GM21737 (cell line): ENCODE measurements around the gene GRIA1.

Experiments used
- ATAC-seq: cut with Tn5 transposase; IDR thresholded peaks from one replicate; pipeline ENCODE4 v1.9.1; 2021; ENCODE audit warnings: mild to moderate bottlenecking, moderate library complexity; ENCODE audit not compliant: unreplicated experiment

The GRIA1 gene

DNA sequence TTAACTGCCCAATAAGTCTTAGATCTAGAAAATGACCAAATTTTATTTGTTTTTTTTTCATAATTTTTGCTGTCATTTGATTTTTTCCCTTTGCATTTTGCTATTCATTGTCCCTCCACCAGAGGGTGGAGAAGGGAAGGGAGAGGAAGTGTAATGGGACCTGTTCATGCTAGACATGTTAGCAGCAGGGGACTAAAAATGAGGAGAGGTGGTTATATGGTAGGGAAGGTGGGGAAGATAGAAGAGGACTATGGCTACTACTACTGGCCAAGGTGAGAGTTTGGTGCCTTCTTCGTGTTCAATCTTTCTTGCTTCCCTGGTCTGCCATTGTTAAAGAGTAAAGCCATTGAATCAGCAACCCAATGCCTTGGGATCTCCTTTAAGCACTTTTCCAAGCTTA lies 6.4 kb downstream of the GRIA1 start:
- ATAC-seq: no peak

DNA sequence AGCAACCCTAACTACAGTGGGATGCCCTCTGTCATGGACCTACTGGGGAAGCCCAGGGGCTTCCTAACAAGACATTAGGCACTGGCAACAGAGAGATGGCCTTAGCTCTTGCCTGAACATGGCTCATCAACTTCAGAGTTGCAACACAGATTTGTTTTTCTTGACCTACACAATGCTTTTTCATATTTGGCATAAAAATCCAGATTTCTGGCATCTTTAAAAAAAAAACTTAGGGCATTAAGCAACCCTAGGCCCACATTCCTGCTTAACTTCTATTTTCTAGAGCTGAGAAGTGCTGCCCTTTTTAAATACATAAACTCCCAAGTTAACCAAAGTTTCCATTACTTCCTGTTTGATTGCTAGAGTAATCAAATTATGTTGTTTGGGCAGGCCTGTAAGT lies 8.0 kb downstream of the GRIA1 start:
- no peak for ATAC-seq

DNA sequence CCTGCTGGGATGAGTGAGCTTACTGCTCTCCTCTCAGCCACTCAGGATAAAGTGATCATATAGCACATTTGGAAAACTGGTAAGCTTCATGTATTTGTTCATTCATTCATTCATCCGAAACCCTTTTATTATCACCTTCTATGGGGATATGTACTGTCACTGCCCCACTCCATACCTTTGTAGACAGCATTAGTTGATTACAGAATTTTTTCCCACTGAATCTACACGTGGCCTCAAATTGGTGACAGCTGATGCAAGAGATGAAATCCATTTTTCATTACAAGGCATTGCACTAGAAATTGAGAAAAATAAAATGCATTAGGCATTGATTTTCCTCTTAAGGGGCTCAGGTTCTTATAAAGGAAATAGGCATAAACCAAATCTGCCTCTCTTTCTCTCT lies 9.7 kb downstream of the GRIA1 start:
- no peak for ATAC-seq

DNA sequence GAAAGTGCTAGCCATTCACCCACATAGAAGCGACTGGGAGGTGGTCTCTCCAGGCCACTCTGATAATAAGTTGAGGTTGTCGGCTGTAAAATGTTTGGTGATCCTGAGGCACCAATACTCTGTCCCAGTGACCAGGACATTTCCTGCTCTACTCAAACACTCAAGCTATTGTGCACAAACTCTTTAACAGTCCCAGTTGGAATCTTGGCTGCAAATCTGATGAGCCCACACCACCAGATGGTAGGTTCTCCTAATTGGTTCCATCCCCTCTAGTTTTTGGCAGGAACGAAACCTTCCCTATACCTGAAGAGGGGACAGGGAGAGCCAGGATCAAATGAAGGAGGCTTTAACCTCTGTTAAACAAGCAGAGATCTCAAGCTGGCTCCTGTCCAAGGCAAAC lies 14.3 kb downstream of the GRIA1 start:
- no peak for ATAC-seq

DNA sequence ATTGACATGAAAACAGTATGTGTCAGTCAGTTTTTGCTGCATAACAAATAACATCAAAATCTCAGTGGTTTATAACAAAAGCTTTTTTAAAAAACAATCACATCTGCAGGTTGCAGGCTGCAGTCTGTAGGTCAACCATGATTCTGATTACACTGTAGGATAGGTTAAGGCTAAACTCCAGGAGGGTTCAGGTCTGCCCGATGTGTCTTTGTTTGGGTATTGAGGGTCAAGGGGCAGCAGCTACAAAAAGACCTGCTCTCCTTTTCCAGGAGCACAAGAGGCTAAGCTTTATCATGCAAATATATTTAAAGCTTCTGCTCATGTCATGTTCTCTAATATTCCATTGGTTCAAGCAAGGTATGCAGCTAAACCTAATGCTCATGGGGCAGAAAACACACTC lies 18.2 kb downstream of the GRIA1 start:
- no peak for ATAC-seq

DNA sequence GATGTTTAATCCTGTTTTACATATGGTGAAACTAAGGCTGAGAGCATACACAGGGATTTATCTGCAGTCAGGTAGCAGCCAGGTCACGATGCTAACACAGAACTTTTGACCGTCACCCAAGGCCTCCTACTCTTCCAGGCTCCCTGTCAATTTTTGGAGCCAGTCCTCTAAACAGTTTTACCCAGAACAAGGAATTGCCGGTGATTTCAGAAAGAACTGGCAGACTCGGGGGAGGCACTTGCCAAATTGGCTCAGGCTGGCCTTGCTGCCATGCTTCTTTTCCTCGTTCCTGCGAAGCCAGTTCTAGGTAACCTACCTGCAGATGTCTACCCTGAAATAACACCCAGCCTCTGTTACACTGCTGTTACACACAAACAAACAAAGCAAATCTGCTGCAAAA lies 21.2 kb downstream of the GRIA1 start:
- ATAC-seq: no peak

DNA sequence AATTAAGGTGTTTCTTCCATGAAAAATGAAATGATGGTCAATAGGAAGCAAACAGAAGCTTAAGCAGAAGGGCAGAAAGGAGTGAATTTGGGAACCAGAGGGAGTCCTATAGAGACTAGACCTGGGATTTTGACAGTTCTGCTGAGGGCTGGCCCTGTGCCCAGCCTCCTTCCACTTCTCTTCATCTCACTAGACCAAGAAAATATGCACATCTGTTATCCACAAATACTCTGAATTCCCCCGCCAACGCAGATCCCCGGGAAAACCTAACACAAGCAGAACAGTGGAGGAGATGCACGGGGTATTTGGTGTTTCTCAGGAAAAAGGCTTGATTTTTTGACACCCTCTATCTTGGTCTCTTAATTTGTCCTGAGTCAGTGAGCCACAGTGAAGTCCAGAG lies 22.7 kb downstream of the GRIA1 start:
- ATAC-seq: no peak

DNA sequence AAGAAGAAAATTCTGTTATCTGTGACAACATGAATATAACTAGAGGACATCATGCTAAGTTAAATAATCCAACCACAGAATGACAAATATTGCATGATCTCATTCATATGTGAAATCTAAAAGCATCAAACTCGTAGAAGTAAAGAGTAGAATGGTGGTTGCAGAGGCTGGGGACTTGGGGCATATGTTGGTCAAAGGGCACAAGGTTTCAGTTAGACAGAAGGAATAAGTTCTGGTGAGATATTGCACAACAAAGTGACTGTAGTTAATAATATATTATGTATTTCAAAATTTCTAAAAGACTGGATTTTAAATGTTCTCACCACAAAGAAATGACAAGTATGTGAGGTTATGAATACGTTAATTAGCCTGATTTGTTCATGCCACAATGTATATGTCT lies 24.8 kb downstream of the GRIA1 start:
- ATAC-seq: no peak

DNA sequence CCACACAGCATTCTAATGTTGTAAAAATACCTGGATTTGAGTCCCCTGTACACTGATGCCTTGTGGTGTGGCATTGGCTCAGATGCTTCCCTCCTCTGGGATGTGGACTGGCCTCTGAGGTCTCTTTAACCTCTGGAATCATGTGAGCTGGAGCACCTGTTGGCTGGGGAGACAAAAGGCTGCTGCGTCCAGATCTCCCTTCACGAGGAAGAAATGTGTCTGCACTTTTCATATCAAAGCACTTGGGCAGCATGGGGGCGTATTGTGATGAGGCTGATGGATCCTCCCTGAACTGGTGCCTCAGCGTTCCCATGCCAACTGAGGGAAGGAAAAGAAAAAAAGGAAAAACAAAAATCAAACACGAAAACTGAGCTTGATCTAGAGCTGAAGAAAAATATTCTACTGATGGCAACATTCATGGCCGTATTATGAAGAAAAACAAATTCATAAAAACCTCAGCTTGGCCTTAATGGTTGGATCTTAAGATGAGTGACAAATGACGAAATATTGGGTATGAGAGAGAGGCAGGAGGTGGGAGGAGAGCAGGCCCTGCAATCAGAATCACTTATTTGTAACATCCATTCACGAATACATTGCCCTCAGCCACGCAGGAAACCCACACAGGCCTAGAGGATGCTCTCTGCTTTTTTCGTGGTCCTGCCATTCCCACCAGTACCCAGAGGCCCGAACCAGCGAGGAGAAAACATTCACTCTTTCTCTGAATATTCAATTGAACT lies 26.2 kb downstream of the GRIA1 start:
- ATAC-seq: no peak

DNA sequence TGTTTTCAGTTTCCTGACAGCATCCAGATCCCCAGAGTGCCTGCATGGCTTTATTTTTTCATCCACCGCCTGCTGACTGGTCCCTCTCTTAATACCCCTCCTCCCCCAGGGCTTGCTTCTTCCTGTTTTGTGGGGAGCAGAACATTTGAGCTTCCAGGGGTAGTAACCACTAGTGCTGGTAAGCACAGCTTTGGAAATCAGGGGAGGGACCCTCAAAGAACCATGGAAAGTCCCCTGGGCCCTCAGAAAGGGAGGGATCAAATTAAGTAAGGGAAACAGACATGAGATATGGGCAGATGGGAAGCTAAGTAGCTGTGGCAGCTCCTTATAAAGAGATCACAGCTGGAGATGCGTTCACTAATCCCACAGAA lies 26.8 kb downstream of the GRIA1 start:
- no peak for ATAC-seq

DNA sequence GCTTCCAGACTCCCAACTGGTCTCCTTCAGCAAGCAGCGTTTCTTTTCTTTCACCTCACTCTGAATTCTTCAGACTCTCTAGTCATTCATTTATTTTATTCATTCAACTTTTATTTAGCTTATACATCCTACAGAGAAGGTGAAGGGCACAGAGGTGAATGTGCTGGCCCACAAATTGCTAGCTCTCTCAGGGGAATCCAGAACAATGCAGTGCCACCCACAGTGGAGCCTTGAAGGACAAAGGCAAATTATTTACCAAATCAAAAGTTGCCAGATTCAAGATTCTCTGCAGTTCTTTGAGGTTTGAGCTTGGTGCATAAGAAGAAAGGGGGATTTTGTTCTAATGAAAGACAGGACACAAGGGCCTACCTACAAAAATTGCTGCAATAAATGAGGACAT lies 29.7 kb downstream of the GRIA1 start:
- ATAC-seq: no peak

DNA sequence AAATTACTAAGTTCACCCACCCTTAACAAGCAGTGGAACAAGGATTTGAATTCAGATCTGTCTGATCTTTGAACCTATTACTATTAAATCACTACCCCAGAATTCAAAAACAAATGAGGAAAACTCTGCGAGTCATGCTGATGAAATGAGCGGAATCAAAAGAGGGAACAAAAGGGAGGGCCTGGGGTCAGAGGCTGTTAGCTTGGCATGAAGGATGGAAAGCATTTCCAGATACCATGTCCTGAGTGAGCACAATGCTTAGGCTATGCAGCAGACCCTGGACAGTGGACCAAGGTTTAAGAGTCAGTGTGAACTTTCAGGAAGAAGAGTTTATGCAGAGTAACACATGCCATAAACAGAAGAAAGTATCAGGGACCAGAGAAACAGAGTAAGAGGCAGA lies 30.5 kb downstream of the GRIA1 start:
- ATAC-seq: no peak

DNA sequence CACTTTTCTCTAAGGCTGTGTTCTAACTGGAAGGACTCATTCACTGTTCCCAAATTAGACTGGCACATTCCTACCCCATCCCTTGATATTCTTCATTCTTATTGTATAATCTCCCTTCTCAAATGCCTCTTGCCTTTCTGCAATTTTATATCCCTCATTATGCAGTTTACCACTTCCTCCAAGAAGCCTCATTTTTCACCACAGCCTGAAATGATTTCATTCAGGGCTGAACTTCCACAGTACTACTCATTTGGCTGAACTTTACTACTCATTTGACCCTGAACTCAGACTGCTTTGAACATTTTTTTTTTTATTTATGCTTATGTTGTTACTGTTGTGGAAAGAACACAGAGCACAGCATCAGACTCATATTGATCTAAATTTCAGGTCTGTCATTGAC lies 32.7 kb downstream of the GRIA1 start:
- no peak for ATAC-seq

DNA sequence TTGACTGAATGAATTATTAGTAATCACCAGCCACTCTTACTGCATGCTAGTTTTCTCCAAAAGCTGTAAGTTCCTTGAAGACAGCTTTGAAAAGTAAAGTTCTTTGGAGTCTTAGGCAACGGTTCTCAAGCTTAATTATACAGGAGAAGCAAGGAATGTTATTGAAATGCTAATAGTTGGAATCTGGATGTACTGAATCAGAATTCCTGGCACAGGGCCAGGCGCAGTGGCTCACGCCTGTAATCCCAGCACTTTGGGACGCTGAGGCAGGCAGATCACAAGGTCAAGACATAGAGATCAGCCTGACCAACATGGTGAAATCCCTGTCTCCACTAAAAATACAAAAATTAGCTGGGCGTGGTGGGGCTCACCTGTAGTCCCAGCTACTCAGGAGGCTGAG lies 33.4 kb downstream of the GRIA1 start:
- ATAC-seq: no peak

DNA sequence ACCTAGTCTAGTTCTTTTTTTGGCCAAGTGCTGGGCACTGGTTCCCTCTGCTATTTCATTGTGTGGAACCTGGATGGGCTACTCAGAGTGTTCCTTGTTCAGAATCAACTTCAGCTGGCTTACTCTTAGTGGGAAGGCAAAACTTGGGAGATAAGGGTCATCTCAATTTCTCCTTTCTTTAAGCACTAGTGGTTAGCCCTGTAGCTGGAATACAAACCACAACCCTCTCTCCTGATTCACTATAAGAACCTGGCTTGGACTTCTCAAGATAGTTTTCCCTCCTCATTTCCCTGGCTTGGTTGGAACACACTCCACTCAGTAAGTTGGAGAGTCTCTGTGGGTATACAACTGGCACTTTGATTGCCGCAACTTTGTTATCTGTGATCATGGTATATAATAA lies 35.1 kb downstream of the GRIA1 start:
- ATAC-seq: no peak

DNA sequence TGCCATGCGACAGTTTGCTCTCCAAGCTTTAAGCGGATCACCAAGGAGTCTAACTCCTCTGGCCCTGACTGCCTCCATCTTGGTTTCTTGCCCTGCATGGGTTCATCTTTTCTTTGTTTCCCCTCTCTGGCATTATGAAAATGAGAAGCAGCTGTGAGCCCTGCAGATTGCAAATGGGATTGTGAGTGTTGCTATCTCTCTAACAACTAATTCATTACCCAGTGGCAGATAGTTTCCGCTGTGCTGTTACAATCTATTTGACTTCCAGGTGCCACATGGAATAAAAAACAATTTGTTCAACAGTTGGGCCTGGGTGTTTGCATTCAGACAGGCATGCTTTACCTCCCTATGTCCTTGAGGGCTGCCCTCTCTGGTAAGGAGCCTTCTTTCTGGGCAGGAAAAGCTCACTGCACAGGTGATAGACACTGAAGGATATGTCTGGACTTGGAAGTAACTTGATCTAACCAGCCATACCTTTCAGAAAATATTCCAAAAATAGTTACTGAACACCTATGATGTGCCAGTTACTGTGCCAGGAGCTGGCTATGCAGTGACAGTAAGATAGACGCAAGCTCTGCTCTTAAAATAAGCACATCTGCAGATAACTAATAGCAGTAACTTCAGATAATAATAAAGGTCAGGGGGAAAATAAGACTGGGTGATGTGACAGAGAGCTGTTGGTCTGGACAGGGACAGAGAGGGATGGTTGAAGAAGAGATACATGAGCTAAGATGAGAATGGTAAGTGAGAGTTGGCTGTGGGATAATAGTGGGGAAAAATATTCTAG lies 40.1 kb downstream of the GRIA1 start:
- ATAC-seq: no peak

DNA sequence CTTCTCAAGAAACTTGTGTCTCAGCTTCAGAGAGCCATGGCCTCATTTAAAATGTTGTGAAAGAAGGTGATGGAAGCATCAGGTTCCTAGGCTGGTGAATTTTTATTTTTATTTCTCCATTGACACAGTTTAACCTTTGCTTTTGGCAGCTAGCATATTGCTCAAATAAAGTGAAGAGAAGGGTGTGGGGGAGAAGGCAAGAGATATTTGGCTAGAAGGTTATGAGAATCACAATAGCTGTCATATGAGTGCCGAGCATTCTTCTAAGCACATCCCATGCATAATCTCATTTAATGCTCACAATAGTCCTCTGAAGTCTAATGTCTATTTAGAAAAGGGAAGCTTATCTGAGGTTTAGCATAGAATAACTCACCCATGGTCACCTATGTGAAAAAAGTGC lies 43.1 kb downstream of the GRIA1 start:
- ATAC-seq: no peak

DNA sequence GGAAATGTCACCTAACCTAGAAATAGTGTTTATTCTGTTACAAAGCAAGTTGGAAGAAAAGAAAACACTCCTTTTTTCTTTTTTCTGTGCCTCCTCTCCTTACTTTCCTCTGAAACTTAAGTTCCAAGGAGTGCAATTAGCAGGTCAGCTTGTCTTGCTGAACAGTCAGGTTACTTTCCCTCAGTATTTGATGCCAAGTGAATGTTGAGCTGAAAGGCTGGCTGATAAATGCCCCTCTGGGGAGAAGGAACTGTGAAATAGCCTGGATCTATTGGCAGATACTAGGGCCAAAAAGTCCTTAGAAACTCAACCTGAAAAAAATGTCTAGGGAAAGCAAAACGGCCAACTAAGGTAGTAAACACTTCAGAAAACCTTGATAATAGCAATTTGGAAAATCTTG lies 43.6 kb downstream of the GRIA1 start:
- no peak for ATAC-seq

DNA sequence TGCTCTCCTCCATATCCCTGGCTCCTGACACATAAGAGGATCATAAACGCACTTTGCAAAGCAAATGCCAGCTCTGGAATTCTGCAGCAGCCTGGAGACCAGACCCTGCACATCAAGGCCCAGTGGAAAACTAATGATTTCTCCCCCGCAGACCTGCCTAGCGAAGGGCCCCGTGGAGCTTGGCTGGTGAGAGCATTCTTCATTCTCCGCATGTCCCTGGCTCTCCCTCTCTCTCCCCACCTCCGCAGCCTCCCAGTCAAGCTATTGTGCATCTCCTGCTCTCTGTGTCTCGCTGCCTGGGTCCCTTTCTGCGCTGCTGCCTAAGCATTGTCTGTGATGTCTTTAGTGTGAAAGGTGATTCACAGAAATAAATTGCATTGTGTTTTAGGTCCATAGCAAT lies 46.7 kb downstream of the GRIA1 start:
- no peak for ATAC-seq

DNA sequence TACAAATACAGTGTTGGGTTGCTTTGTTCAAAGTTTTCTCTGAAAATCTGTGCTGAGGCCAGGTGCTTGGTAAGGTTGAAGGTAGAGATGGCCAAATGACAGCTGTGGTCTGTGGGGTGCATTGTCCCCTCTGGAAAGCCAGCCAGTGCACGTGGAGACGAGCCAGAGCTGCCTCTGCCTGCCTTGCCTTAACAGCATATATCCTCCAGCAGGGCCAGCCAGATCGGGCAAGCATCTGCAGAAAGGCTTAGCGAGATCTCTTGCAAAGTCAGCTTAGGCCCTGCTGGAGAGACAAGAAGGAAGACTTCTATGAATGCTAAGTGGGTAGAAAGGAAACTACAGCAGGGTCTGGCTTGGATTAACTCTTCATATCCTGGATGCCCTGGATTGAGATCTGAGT lies 49.5 kb downstream of the GRIA1 start:
- no peak for ATAC-seq

DNA sequence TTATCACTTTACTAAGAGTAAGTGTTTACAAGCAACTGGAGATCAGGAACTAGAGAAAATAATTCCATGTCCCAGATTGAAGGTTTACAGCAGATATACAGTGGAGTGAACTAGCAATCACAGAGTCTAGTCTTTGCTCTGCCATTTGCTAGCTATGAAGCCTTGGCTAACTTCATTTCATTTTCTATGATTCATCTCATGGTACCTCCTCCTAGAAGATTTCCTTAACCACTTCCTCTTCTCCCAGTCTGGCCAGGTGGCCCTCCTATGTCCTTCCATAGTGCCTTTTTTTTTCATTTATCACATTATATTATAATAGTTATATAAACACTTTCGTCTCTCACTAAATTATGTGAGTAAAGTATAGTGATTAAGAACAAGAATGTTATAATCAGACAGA lies 52.1 kb downstream of the GRIA1 start:
- ATAC-seq: no peak

DNA sequence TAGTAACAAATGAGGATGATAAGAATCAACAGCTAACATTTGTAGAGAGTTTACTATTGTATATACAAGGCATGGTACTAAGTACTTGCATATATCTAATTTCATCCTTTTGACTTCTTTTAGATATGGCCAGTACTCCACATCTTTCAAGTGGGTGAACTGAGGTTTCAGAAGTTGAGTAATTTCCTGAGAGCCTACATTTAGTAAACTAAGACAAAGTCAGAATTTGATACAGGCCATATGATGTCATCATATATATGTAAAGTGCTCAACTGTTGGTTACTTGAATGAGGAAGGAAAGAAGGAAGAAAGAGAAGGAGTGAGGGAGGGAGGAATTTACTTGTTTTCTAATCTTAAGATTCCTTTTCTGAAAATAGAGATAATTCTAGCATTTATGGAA lies 52.8 kb downstream of the GRIA1 start:
- no peak for ATAC-seq

DNA sequence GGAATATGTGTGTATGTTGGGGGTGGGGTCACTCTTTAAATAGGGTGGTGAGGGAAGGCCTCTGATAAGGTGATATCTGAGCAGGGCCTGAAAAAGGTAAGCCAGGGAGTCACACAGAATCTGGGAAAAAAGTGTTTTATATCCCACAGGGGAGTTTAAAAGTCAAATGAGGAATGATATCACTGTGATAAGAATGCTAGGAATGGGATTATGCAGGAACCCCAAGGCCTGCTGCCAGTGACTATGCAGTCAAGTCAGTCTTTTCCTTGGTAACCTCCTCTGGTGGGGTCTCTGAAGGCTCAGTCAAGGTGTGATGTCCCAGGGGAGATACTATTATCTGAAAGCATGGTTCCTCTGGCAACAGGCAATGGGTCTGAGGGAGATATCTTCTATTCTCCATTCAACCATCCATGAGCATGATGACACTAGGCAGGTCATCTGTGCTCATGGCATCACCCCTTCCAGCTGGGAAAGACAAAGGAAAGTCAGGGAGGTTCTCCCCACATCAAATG lies 53.5 kb downstream of the GRIA1 start:
- ATAC-seq: no peak
